H9 (cell line): ENCODE measurements around the gene CAMKV. TPM values are rescaled to one million over a fixed set of nuclear protein-coding genes. Genes with fewer than 3 reads are reported as not detected.

Experiments
- DNase-seq: peaks from one replicate; pipeline ENCODE4 v3.0.0-alpha.2; 2017
- H2AFZ ChIP-seq: one replicate; pipeline ENCODE4 v1.6.1; 2013; ENCODE audit warnings: mild to moderate bottlenecking, low read length, control low read depth, moderate library complexity
- H2AK5ac ChIP-seq: 2 replicates; pipeline ENCODE4 v1.6.1; 2013; ENCODE audit warnings: low read length, control low read depth, mixed read lengths; ENCODE audit not compliant: insufficient read length
- H2BK120ac ChIP-seq: one replicate; pipeline ENCODE4 v1.6.1; 2013; ENCODE audit warnings: low read depth, mild to moderate bottlenecking, low read length, control low read depth, inconsistent platforms; ENCODE audit not compliant: poor library complexity, severe bottlenecking
- H2BK12ac ChIP-seq: 2 replicates; pipeline ENCODE4 v1.6.1; 2013; ENCODE audit warnings: low read length, control low read depth, mixed read lengths, low read depth; ENCODE audit not compliant: insufficient read length
- H2BK15ac ChIP-seq: 2 replicates; pipeline ENCODE4 v1.6.1; 2013; ENCODE audit warnings: low read depth, low read length, control low read depth
- H2BK20ac ChIP-seq: one replicate; pipeline ENCODE4 v1.6.1; 2013; ENCODE audit warnings: low read depth, mild to moderate bottlenecking, low read length, control low read depth, inconsistent platforms; ENCODE audit not compliant: poor library complexity, severe bottlenecking
- H2BK5ac ChIP-seq: 2 replicates; pipeline ENCODE4 v1.6.1; 2013; ENCODE audit warnings: low read length, control low read depth, mixed read lengths; ENCODE audit not compliant: insufficient read length
- H3K14ac ChIP-seq: 2 replicates; pipeline ENCODE4 v1.6.1; 2013; ENCODE audit warnings: low read length, control low read depth; ENCODE audit not compliant: insufficient read depth
- H3K18ac ChIP-seq: 2 replicates; pipeline ENCODE4 v1.6.1; 2013; ENCODE audit warnings: low read depth, mild to moderate bottlenecking, mixed read lengths, low read length, control low read depth; ENCODE audit not compliant: insufficient read length
- H3K23ac ChIP-seq: 2 replicates; pipeline ENCODE4 v1.6.1; 2013; ENCODE audit warnings: low read length, control low read depth, mixed read lengths, low read depth; ENCODE audit not compliant: insufficient read length
- H3K23me2 ChIP-seq: 2 replicates; pipeline ENCODE4 v1.6.1; 2013; ENCODE audit warnings: low read depth, mild to moderate bottlenecking, mixed read lengths, low read length, control low read depth; ENCODE audit not compliant: insufficient read length, poor library complexity, severe bottlenecking
- H3K27ac ChIP-seq: 2 replicates; pipeline ENCODE4 v1.5.1; 2013; ENCODE audit warnings: low read length, control low read depth, mixed read lengths, low read depth; ENCODE audit not compliant: insufficient read length
- H3K27me3 ChIP-seq: 2 replicates; pipeline ENCODE4 v1.6.1; 2013; ENCODE audit warnings: low read length, control low read depth, inconsistent platforms; ENCODE audit not compliant: insufficient read depth
- H3K4ac ChIP-seq: 2 replicates; pipeline ENCODE4 v1.6.1; 2013; ENCODE audit warnings: low read depth, mild to moderate bottlenecking, control low read depth, inconsistent platforms, low read length, moderate library complexity
- H3K4me1 ChIP-seq: 2 replicates; pipeline ENCODE4 v1.6.1; 2013; ENCODE audit warnings: low read length, control low read depth, inconsistent platforms; ENCODE audit not compliant: insufficient read depth
- H3K4me2 ChIP-seq: 2 replicates; pipeline ENCODE4 v1.6.1; 2013; ENCODE audit warnings: low read length, control low read depth, mixed read lengths; ENCODE audit not compliant: insufficient read length, insufficient read depth
- H3K56ac ChIP-seq: 2 replicates; pipeline ENCODE4 v1.6.1; 2013; ENCODE audit warnings: low read depth, mild to moderate bottlenecking, mixed read lengths, low read length, control low read depth; ENCODE audit not compliant: insufficient read length
- H3K79me1 ChIP-seq: 2 replicates; pipeline ENCODE4 v1.6.1; 2013; ENCODE audit warnings: low read depth, mild to moderate bottlenecking, moderate library complexity, low read length, control low read depth, inconsistent platforms; ENCODE audit not compliant: insufficient read depth, poor library complexity, severe bottlenecking
- H3K79me2 ChIP-seq: 2 replicates; pipeline ENCODE4 v1.6.1; 2013; ENCODE audit warnings: low read length, control low read depth, inconsistent platforms; ENCODE audit not compliant: insufficient read depth
- H3K9ac ChIP-seq: 2 replicates; pipeline ENCODE4 v1.6.1; 2013; ENCODE audit warnings: low read length, control low read depth, mixed read lengths; ENCODE audit not compliant: insufficient read length; ENCODE audit errors: extremely low read depth
- H3K9me3 ChIP-seq: one replicate; pipeline ENCODE4 v1.6.1; 2013; ENCODE audit warnings: low read depth, low read length, inconsistent platforms; ENCODE audit not compliant: control insufficient read depth
- H3T11ph ChIP-seq: one replicate; pipeline ENCODE4 v1.6.1; 2013; ENCODE audit warnings: mild to moderate bottlenecking, low read length, control low read depth, inconsistent platforms
- H4K20me1 ChIP-seq: one replicate; pipeline ENCODE4 v1.6.1; 2013; ENCODE audit not compliant: control insufficient read depth, insufficient read length, insufficient read depth
- H4K5ac ChIP-seq: 2 replicates; pipeline ENCODE4 v1.6.1; 2013; ENCODE audit warnings: low read depth, mild to moderate bottlenecking, mixed read lengths, low read length, control low read depth; ENCODE audit not compliant: insufficient read length
- H4K8ac ChIP-seq: replicated peaks from 2 replicates; pipeline ENCODE4 v1.6.1; 2013; ENCODE audit warnings: low read length, control low read depth, mixed read lengths, low read depth; ENCODE audit not compliant: insufficient read length
- H4K91ac ChIP-seq: 2 replicates; pipeline ENCODE4 v1.6.1; 2013; ENCODE audit warnings: low read depth, mild to moderate bottlenecking, moderate library complexity, mixed read lengths, low read length, control low read depth; ENCODE audit not compliant: insufficient read length
- H3K27ac Mint-ChIP-seq, 3 experiments: 2 replicates in 2 of 3; 3 replicates in 1 of 3; pipeline ENCODE4 v1.8.0; 2020 to 2021; ENCODE audit warnings: mixed read lengths in 3 of 3, mild to moderate bottlenecking in 1 of 3, moderate library complexity in 1 of 3
- H3K27me3 Mint-ChIP-seq: 2 replicates; pipeline ENCODE4 v1.8.0; 2021; ENCODE audit warnings: low read depth, mild to moderate bottlenecking, moderate library complexity, mixed read lengths
- H3K36me3 Mint-ChIP-seq, 3 experiments: 2 replicates in 2 of 3; 3 replicates in 1 of 3; pipeline ENCODE4 v1.8.0; 2020 to 2021; ENCODE audit warnings: low read depth in 3 of 3, mixed read lengths in 3 of 3; ENCODE audit not compliant: insufficient read depth in 1 of 3
- H3K4me1 Mint-ChIP-seq, 2 experiments: 2 replicates each; pipeline ENCODE4 v1.8.0; 2020; ENCODE audit warnings: mixed read lengths in 2 of 2
- H3K4me3 Mint-ChIP-seq, 2 experiments: 2 replicates in 1 of 2; 3 replicates in 1 of 2; pipeline ENCODE4 v1.8.0; 2020 to 2021; ENCODE audit warnings: mild to moderate bottlenecking in 2 of 2, mixed read lengths in 2 of 2, moderate library complexity in 1 of 2
- H3K9me3 Mint-ChIP-seq, 2 experiments: 2 replicates in 1 of 2; 3 replicates in 1 of 2; pipeline ENCODE4 v1.8.0; 2020; ENCODE audit warnings: mild to moderate bottlenecking in 2 of 2, mixed read lengths in 2 of 2, moderate library complexity in 1 of 2
- CTCF ChIP-seq: fragments of 200-600 bp; sonication (generic); conservative IDR thresholded peaks from 3 replicates; pipeline ENCODE4 v1.8.0; 2021; ENCODE audit warnings: antibody characterized with exemption, mild to moderate bottlenecking
- WGBS: extraction: QIAGEN DNeasy Blood & Tissue Kit; methylation state at CpG from one replicate; pipeline ENCODE4 v1.1.7; 2013; ENCODE audit warnings: missing lambda C conversion rate, low lambda C conversion rate, mixed read lengths; ENCODE audit not compliant: insufficient read length; ENCODE audit errors: extremely low coverage; 5-methylcytosine and 5-hydroxymethylcytosine counted together
- total RNA-seq: library from RNA; stranded (reverse); gene quantifications from 2 replicates; pipeline ENCODE4 v1.2.1, GENCODE V29; 2021

Gene CAMKV
- total RNA-seq, 1 experiment from 2014 or later, result 54.2 TPM

- no peak overlapping the region for H3K4me3 Mint-ChIP-seq
- Histone ChIP-seq H3K23me2 (no peaks in the 10 kb centered on the region), H3K56ac (no peak overlapping the region), H3K79me2 (no peaks in the 10 kb centered on the region; the same call in 1 of the 2 replicates), H4K5ac (no peak overlapping the region), H2BK5ac (no peak overlapping the region), H2AFZ (no peak overlapping the region), H3K9me3 (no peaks in the 10 kb centered on the region), H3K18ac (no peak overlapping the region), H3K27ac (no peak overlapping the region), H4K20me1 (no peaks in the 10 kb centered on the region), H3K4me2 (no peak overlapping the region), H2BK20ac (no peak overlapping the region), H3K27me3 (no peaks in the 10 kb centered on the region), H3K4me1 (no peaks in the 10 kb centered on the region), H4K91ac (no peak overlapping the region), H4K8ac (no peak overlapping the region), H2BK120ac (no peak overlapping the region), H3K79me1 (no peaks in the 10 kb centered on the region), H2BK15ac (no peak overlapping the region), H3K4ac (no peak overlapping the region), H3K23ac (no peak overlapping the region), H2BK12ac (no peak overlapping the region), H3K9ac (no peak overlapping the region), H2AK5ac (no peak overlapping the region), H3T11ph (no peak overlapping the region), H3K14ac (no peak overlapping the region)
- no peak for DNase-seq
- no peak overlapping the region; a peak in 1 of 7 replicates for H3K27ac Mint-ChIP-seq
- WGBS, result no CpG with 5 or more reads among the region's 3 CpGs
- no peak for TF ChIP-seq CTCF
- no peaks in the 10 kb centered on the region for H3K9me3 Mint-ChIP-seq
- H3K36me3 Mint-ChIP-seq, result peaks cover 33 to 64% (median 57%) of the 10 kb centered on the region in 3 experiments; a peak in 6 of 7 replicates
- no peaks in the 10 kb centered on the region for H3K27me3 Mint-ChIP-seq
- H3K4me1 Mint-ChIP-seq, result peaks cover 13 to 17% of the 10 kb centered on the region in 2 experiments
Observed at GRCh38 chr3:49845694-49846093, 24.0 kb downstream of the CAMKV start.
